Liver (tissue), 9 donors: ENCODE results near the gene TTC33. TPM values are rescaled to one million over a fixed set of nuclear protein-coding genes. Genes with fewer than 3 reads are reported as not detected.

Source experiments
- DNase-seq: peaks from one replicate; pipeline ENCODE4 v3.0.0-alpha.2; 2017; ENCODE audit warnings: low spot score
- H3K27ac ChIP-seq, 2 donors: one replicate each; pipeline ENCODE4 v1.7.0; 2013; ENCODE audit warnings: inconsistent platforms in 2 of 2, low read length in 2 of 2, control low read depth in 1 of 2, low read depth in 1 of 2, mild to moderate bottlenecking in 1 of 2
- H3K27me3 ChIP-seq, 4 donors: one replicate each; pipeline versions ENCODE4 v1.6.1 to v1.7.0; 2013; ENCODE audit warnings: low read length in 3 of 4, inconsistent platforms in 1 of 4, mild to moderate bottlenecking in 1 of 4, moderate library complexity in 1 of 4; ENCODE audit not compliant: control insufficient read depth in 4 of 4, insufficient read depth in 4 of 4
- H3K36me3 ChIP-seq, 4 donors: one replicate each; pipeline versions ENCODE4 v1.6.1 to v1.7.0; 2013; ENCODE audit warnings: low read length in 3 of 4, mild to moderate bottlenecking in 3 of 4, low read depth in 1 of 4, moderate library complexity in 1 of 4; ENCODE audit not compliant: control insufficient read depth in 4 of 4, insufficient read depth in 3 of 4
- H3K4me1 ChIP-seq, 4 donors: one replicate each; pipeline versions ENCODE4 v1.6.1 to v1.7.0; 2013; ENCODE audit warnings: low read length in 3 of 4, mild to moderate bottlenecking in 3 of 4, moderate library complexity in 1 of 4; ENCODE audit not compliant: control insufficient read depth in 4 of 4, insufficient read depth in 4 of 4
- H3K4me3 ChIP-seq, 3 donors: one replicate each; pipeline versions ENCODE4 v1.6.1 to v1.7.0; 2013; ENCODE audit warnings: low read length in 3 of 3, control low read depth in 1 of 3, low read depth in 1 of 3, mild to moderate bottlenecking in 1 of 3
- H3K9ac ChIP-seq, 2 donors: one replicate each; pipeline ENCODE4 v1.7.0; 2013; ENCODE audit warnings: low read length in 2 of 2, mild to moderate bottlenecking in 2 of 2, moderate library complexity in 2 of 2, control low read depth in 1 of 2, low read depth in 1 of 2
- H3K9me3 ChIP-seq, 4 donors: one replicate each; pipeline versions ENCODE4 v1.6.1 to v1.7.0; 2013; ENCODE audit warnings: low read length in 3 of 4; ENCODE audit not compliant: control insufficient read depth in 4 of 4
- ATF3 ChIP-seq: IDR thresholded peaks from 2 replicates; pipeline ENCODE4 v1.6.1; 2016; ENCODE audit warnings: antibody characterized with exemption
- CTCF ChIP-seq: fragments of 150-350 bp; IDR thresholded peaks from 2 replicates; pipeline ENCODE4 v1.5.1; 2017; ENCODE audit warnings: improper control_type of control experiment, low read depth, low read length; ENCODE audit not compliant: missing input control
- EGR1 ChIP-seq, 2 donors: IDR thresholded peaks; 2 replicates each; pipeline ENCODE4 v1.6.1; 2016 to 2018; ENCODE audit warnings: antibody characterized with exemption in 2 of 2, low read depth in 2 of 2
- FOXA1 ChIP-seq: IDR thresholded peaks from 2 replicates; pipeline ENCODE4 v1.6.1; 2016; ENCODE audit warnings: antibody characterized with exemption
- FOXA2 ChIP-seq: IDR thresholded peaks from 2 replicates; pipeline ENCODE4 v1.6.1; 2016; ENCODE audit warnings: antibody characterized with exemption
- GABPA ChIP-seq, 2 donors: IDR thresholded peaks in 1 of 2; conservative IDR thresholded peaks in 1 of 2; 2 replicates each; pipeline ENCODE4 v1.6.1; 2016; ENCODE audit warnings: antibody characterized with exemption in 2 of 2, mild to moderate bottlenecking in 1 of 2, moderate library complexity in 1 of 2
- HNF4A ChIP-seq, 2 donors: conservative IDR thresholded peaks; 2 replicates each; pipeline ENCODE4 v1.6.1; 2016; ENCODE audit warnings: antibody characterized with exemption in 2 of 2, mild to moderate bottlenecking in 2 of 2
- HNF4G ChIP-seq: IDR thresholded peaks from 2 replicates; pipeline ENCODE4 v1.6.1; 2016; ENCODE audit warnings: antibody characterized with exemption
- JUND ChIP-seq, 2 donors: IDR thresholded peaks; 2 replicates each; pipeline ENCODE4 v1.6.1; 2016; ENCODE audit warnings: antibody characterized with exemption in 2 of 2
- MAX ChIP-seq: IDR thresholded peaks from 2 replicates; pipeline ENCODE4 v1.6.1; 2016; ENCODE audit warnings: antibody characterized with exemption
- NR2F2 ChIP-seq: IDR thresholded peaks from 2 replicates; pipeline ENCODE4 v1.6.1; 2016; ENCODE audit warnings: antibody characterized with exemption
- RAD21 ChIP-seq, 2 donors: IDR thresholded peaks; 2 replicates each; pipeline ENCODE4 v1.6.1; 2016; ENCODE audit warnings: antibody characterized with exemption in 2 of 2, mild to moderate bottlenecking in 2 of 2
- REST ChIP-seq: IDR thresholded peaks from 2 replicates; pipeline ENCODE4 v1.6.1; 2016; ENCODE audit warnings: antibody characterized with exemption, mild to moderate bottlenecking
- RXRA ChIP-seq, 2 donors: IDR thresholded peaks; 2 replicates each; pipeline ENCODE4 v1.6.1; 2017 to 2018; ENCODE audit warnings: antibody characterized with exemption in 2 of 2, mild to moderate bottlenecking in 1 of 2
- SP1 ChIP-seq: IDR thresholded peaks from 2 replicates; pipeline ENCODE4 v1.6.1; 2018; ENCODE audit warnings: antibody characterized with exemption, mild to moderate bottlenecking
- TAF1 ChIP-seq: conservative IDR thresholded peaks from 2 replicates; pipeline ENCODE4 v1.6.1; 2016; ENCODE audit warnings: antibody characterized with exemption, mild to moderate bottlenecking
- YY1 ChIP-seq: IDR thresholded peaks from 2 replicates; pipeline ENCODE4 v1.6.1; 2016; ENCODE audit warnings: antibody characterized with exemption, mild to moderate bottlenecking
- ZBTB33 ChIP-seq: IDR thresholded peaks from 2 replicates; pipeline ENCODE4 v1.6.1; 2016; ENCODE audit warnings: antibody characterized with exemption
- whole genome bisulfite sequencing: extraction: QIAGEN DNeasy Blood & Tissue Kit; methylation state at CpG from one replicate; pipeline ENCODE4 v1.1.7; 2013; 5-methylcytosine and 5-hydroxymethylcytosine counted together
- polyA plus RNA-seq, 2 donors: library from polyadenylated mRNA; stranded (reverse) in 1 of 2; unstranded in 1 of 2; fragments of 200-250 nt in 1 of 2; fragments of >200 nt in 1 of 2; fragmentation: Nextera tagmentation in 1 of 2; extraction: Ambion mirVana in 1 of 2; gene quantifications; one replicate each; pipeline versions ENCODE4 v1.2.1 to v1.2.3, GENCODE V29; 2013 to 2015
- total RNA-seq, 2 donors: library from RNA; depleted of rRNA; stranded (reverse); fragments of >200 nt; gene quantifications; one replicate each; pipeline ENCODE4 v1.2.3, GENCODE V29; 2014
- donor health status: healthy.
- donor health status: healthy.
- donor health status: healthy.
- donor health status: healthy.
- donor health status: healthy.

TTC33 gene
- total and polyA plus RNA-seq, 4 donors, result 4.3 to 12.0 (median 7.6) TPM

- TF ChIP-seq JUND (IDR thresholded peaks at IDR 0.05) (no peak), EGR1 (IDR thresholded peaks at IDR 0.05; ENCODE audit: low read depth in 2 of 2) (no peak), HNF4A (conservative IDR thresholded peaks at IDR 0.05) (no peak), RAD21 (IDR thresholded peaks at IDR 0.05) (no peak)
These were observed 133.1 kb downstream of the TTC33 start (continued) for GRCh38 chr5:40622463-40623252.

- Histone ChIP-seq H3K36me3 (no peaks in the 10 kb centered on the region), H3K9me3 (no peaks in the 10 kb centered on the region), H3K4me3 (no peak overlapping the region), H3K4me1 (no peaks in the 10 kb centered on the region), H3K27me3 (no peaks in the 10 kb centered on the region), H3K9ac (no peak overlapping the region), H3K27ac (no peak overlapping the region)
- 77% methylated on average over 1 of the region's 1 CpG for whole genome bisulfite sequencing
- no peak for TF ChIP-seq RAD21 (IDR thresholded peaks at IDR 0.05)
- TF ChIP-seq YY1, result no peak
- TF ChIP-seq RXRA (IDR thresholded peaks at IDR 0.05), result no peak
- TF ChIP-seq JUND (IDR thresholded peaks at IDR 0.05), result no peak
- TF ChIP-seq FOXA2, result no peak
- no peak for TF ChIP-seq MAX
- TF ChIP-seq HNF4A (conservative IDR thresholded peaks at IDR 0.05), result no peak
- no peak for TF ChIP-seq REST
- TF ChIP-seq FOXA1, result no peak
- no peak for TF ChIP-seq SP1
- TF ChIP-seq ATF3, result no peak
- TF ChIP-seq GABPA (IDR thresholded peaks at IDR 0.05 in 1 of 2, conservative IDR thresholded peaks at IDR 0.05 in 1 of 2), result no peak
- TF ChIP-seq HNF4G, result no peak
- no peak for TF ChIP-seq CTCF
- no peak for TF ChIP-seq ZBTB33
- no peak for TF ChIP-seq EGR1 (IDR thresholded peaks at IDR 0.05; ENCODE audit: low read depth in 2 of 2)
- TF ChIP-seq TAF1, result no peak
- TF ChIP-seq NR2F2, result no peak
- DNase-seq, result no peak
These were observed 136.3 kb downstream of the TTC33 start for GRCh38 chr5:40619421-40619820.
